Neural progenitor cell (in vitro differentiated cells): Measurements from ENCODE around the gene NEDD4L. TPM values are rescaled to one million over a fixed set of nuclear protein-coding genes. Genes with fewer than 3 reads are reported as not detected.

Experiments used
- DNase-seq: peaks from one replicate; pipeline ENCODE4 v3.0.0-alpha.2; 2016; ENCODE audit warnings: low spot score
- H2AFZ ChIP-seq: fragments of 200-600 bp; sonication (generic); replicated peaks from 2 replicates; pipeline ENCODE4 v1.6.1; 2016; ENCODE audit warnings: antibody characterized with exemption
- H3F3A ChIP-seq: fragments of 200-600 bp; sonication (generic); 2 replicates; pipeline ENCODE4 v1.6.1; 2016; ENCODE audit warnings: antibody characterized with exemption, low read depth
- H3K27ac ChIP-seq: fragments of 200-600 bp; sonication (generic); 2 replicates; pipeline ENCODE4 v1.5.1; 2016; ENCODE audit warnings: mild to moderate bottlenecking
- H3K27me3 ChIP-seq: fragments of 200-600 bp; sonication (generic); 2 replicates; pipeline ENCODE4 v1.6.1; 2016; ENCODE audit warnings: mild to moderate bottlenecking, moderate library complexity
- H3K36me3 ChIP-seq: fragments of 200-600 bp; sonication (generic); 2 replicates; pipeline ENCODE4 v1.5.1; 2016
- H3K4me1 ChIP-seq: fragments of 200-600 bp; sonication (generic); 2 replicates; pipeline ENCODE4 v1.6.1; 2016; ENCODE audit warnings: mixed run types
- H3K4me2 ChIP-seq: fragments of 200-600 bp; sonication (generic); 2 replicates; pipeline ENCODE4 v1.6.1; 2016
- H3K4me3 ChIP-seq: fragments of 200-600 bp; sonication (generic); 2 replicates; pipeline ENCODE4 v1.5.1; 2016
- H3K79me2 ChIP-seq: fragments of 200-600 bp; sonication (generic); 2 replicates; pipeline ENCODE4 v1.6.1; 2016; ENCODE audit warnings: low read depth
- H3K9ac ChIP-seq: fragments of 200-600 bp; sonication (generic); 2 replicates; pipeline ENCODE4 v1.6.1; 2016
- H3K9me3 ChIP-seq: fragments of 200-600 bp; sonication (generic); 2 replicates; pipeline ENCODE4 v1.5.1; 2016; ENCODE audit warnings: low read depth
- H4K20me1 ChIP-seq: fragments of 200-600 bp; sonication (generic); 2 replicates; pipeline ENCODE4 v1.6.1; 2016; ENCODE audit warnings: low read depth
- H3K27ac Mint-ChIP-seq: 3 replicates; pipeline ENCODE4 v1.8.0; 2021; ENCODE audit warnings: mixed read lengths
- H3K27me3 Mint-ChIP-seq: 2 replicates; pipeline ENCODE4 v1.8.0; 2022; ENCODE audit warnings: low read depth, mild to moderate bottlenecking, inconsistent platforms, moderate library complexity, mixed read lengths; ENCODE audit not compliant: insufficient read depth
- H3K36me3 Mint-ChIP-seq: 3 replicates; pipeline ENCODE4 v1.8.0; 2021; ENCODE audit warnings: mixed read lengths
- H3K4me1 Mint-ChIP-seq: 3 replicates; pipeline ENCODE4 v1.8.0; 2021; ENCODE audit warnings: mixed read lengths
- H3K4me3 Mint-ChIP-seq: 3 replicates; pipeline ENCODE4 v1.8.0; 2021; ENCODE audit warnings: mild to moderate bottlenecking, moderate library complexity, mixed read lengths
- H3K9me3 Mint-ChIP-seq: 3 replicates; pipeline ENCODE4 v1.8.0; 2020; ENCODE audit warnings: mixed read lengths
- CTCF ChIP-seq: fragments of 200-600 bp; sonication (generic); IDR thresholded peaks from 2 replicates; pipeline ENCODE4 v1.5.1; 2017; ENCODE audit warnings: antibody characterized with exemption, mild to moderate bottlenecking
- EZH2 ChIP-seq: fragments of 200-600 bp; sonication (generic); IDR thresholded peaks from 2 replicates; pipeline ENCODE4 v1.6.1; 2017; ENCODE audit warnings: antibody characterized with exemption, mild to moderate bottlenecking, moderate library complexity
- EZH2phosphoT487 ChIP-seq: fragments of 200-600 bp; sonication (generic); IDR thresholded peaks from 2 replicates; pipeline ENCODE4 v1.6.1; 2017; ENCODE audit warnings: antibody characterized with exemption
- total RNA-seq: library from RNA; depleted of rRNA; stranded (reverse); fragments of >200 nt; gene quantifications from 2 replicates; pipeline ENCODE4 v1.2.3, GENCODE V29; 2015; ENCODE audit warnings: low replicate concordance

The NEDD4L gene
- total RNA-seq, 1 donor from 2014 or later = 55.5 TPM

GRCh38 chr18:58298251-58299134 lies 254.5 kb downstream of the NEDD4L start:
- TF ChIP-seq EZH2phosphoT487 (no peak), EZH2 (no peak), CTCF (no peak)
- H3K4me3 Mint-ChIP-seq = no peak overlapping the region
- Histone ChIP-seq H3K4me1 (no peaks in the 10 kb centered on the region), H3K9me3 (no peaks in the 10 kb centered on the region), H3K36me3 (no peaks in the 10 kb centered on the region), H3K9ac (no peak overlapping the region), H3K4me3 (no peak overlapping the region), H3F3A (no peaks in the 10 kb centered on the region), H3K27ac (no peak overlapping the region), H3K79me2 (no peaks in the 10 kb centered on the region), H4K20me1 (no peaks in the 10 kb centered on the region), H3K4me2 (no peak overlapping the region), H3K27me3 (no peaks in the 10 kb centered on the region), H2AFZ (no peak overlapping the region)
- H3K9me3 Mint-ChIP-seq = peaks cover 4% of the 10 kb centered on the region
- DNase-seq = no peak
- H3K36me3 Mint-ChIP-seq = no peaks in the 10 kb centered on the region
- peaks cover 2% of the 10 kb centered on the region for H3K27me3 Mint-ChIP-seq
- no peaks in the 10 kb centered on the region for H3K4me1 Mint-ChIP-seq
- no peak overlapping the region for H3K27ac Mint-ChIP-seq

GRCh38 chr18:58299135-58299473 lies 255.1 kb downstream of the NEDD4L start:
- Histone ChIP-seq H3K4me3 (no peak overlapping the region), H4K20me1 (no peaks in the 10 kb centered on the region), H3K4me1 (no peaks in the 10 kb centered on the region), H3K9me3 (no peaks in the 10 kb centered on the region), H3F3A (no peaks in the 10 kb centered on the region), H3K9ac (no peak overlapping the region), H2AFZ (no peak overlapping the region), H3K79me2 (no peaks in the 10 kb centered on the region), H3K4me2 (no peak overlapping the region), H3K36me3 (no peaks in the 10 kb centered on the region), H3K27me3 (no peaks in the 10 kb centered on the region), H3K27ac (no peak overlapping the region)
- no peaks in the 10 kb centered on the region for H3K36me3 Mint-ChIP-seq
- H3K27ac Mint-ChIP-seq = no peak overlapping the region
- H3K4me3 Mint-ChIP-seq = no peak overlapping the region
- peaks cover 2% of the 10 kb centered on the region for H3K27me3 Mint-ChIP-seq
- no peak for TF ChIP-seq EZH2phosphoT487
- TF ChIP-seq EZH2 = no peak
- no peak for TF ChIP-seq CTCF
- H3K9me3 Mint-ChIP-seq = peaks cover 4% of the 10 kb centered on the region
- DNase-seq = no peak
- no peaks in the 10 kb centered on the region for H3K4me1 Mint-ChIP-seq

GRCh38 chr18:58299936-58300335 lies 255.9 kb downstream of the NEDD4L start:
- Mint-ChIP-seq H3K27me3 (peaks cover 2% of the 10 kb centered on the region), H3K4me3 (no peak overlapping the region), H3K27ac (no peak overlapping the region), H3K36me3 (no peaks in the 10 kb centered on the region), H3K9me3 (peaks cover 4% of the 10 kb centered on the region), H3K4me1 (no peaks in the 10 kb centered on the region)
- TF ChIP-seq EZH2 = no peak
- no peak overlapping the region for H3K27ac ChIP-seq
- no peak overlapping the region for H3K4me3 ChIP-seq
- no peak overlapping the region for H3K9ac ChIP-seq
- H2AFZ ChIP-seq = no peak overlapping the region
- H3K4me2 ChIP-seq = no peak overlapping the region
- DNase-seq = no peak
- no peaks in the 10 kb centered on the region for H3K36me3 ChIP-seq
- no peaks in the 10 kb centered on the region for H3K4me1 ChIP-seq
- H3F3A ChIP-seq = no peaks in the 10 kb centered on the region
- H4K20me1 ChIP-seq = no peaks in the 10 kb centered on the region
- H3K79me2 ChIP-seq = no peaks in the 10 kb centered on the region
- no peaks in the 10 kb centered on the region for H3K9me3 ChIP-seq
- H3K27me3 ChIP-seq = no peaks in the 10 kb centered on the region

GRCh38 chr18:58300867-58301266 lies 256.8 kb downstream of the NEDD4L start:
- no peak overlapping the region for H3K4me3 ChIP-seq
- no peak for DNase-seq
- no peak overlapping the region for H3K27ac Mint-ChIP-seq
- no peak overlapping the region for H3K4me3 Mint-ChIP-seq
- H3K4me2 ChIP-seq = no peak overlapping the region
- H3K4me1 ChIP-seq = no peaks in the 10 kb centered on the region
- TF ChIP-seq EZH2 = no peak
- TF ChIP-seq EZH2phosphoT487 = no peak
- no peak for TF ChIP-seq CTCF
- peaks cover 6% of the 10 kb centered on the region for H3K9me3 Mint-ChIP-seq
- H3K27ac ChIP-seq = no peak overlapping the region
- no peaks in the 10 kb centered on the region for H3K36me3 Mint-ChIP-seq
- H2AFZ ChIP-seq = no peak overlapping the region
- H3K79me2 ChIP-seq = no peaks in the 10 kb centered on the region
- no peaks in the 10 kb centered on the region for H3K36me3 ChIP-seq
- peaks cover 3% of the 10 kb centered on the region for H3K9me3 ChIP-seq
- no peaks in the 10 kb centered on the region for H4K20me1 ChIP-seq
- H3F3A ChIP-seq = no peaks in the 10 kb centered on the region
- peaks cover 2% of the 10 kb centered on the region for H3K27me3 Mint-ChIP-seq
- no peaks in the 10 kb centered on the region for H3K27me3 ChIP-seq
- H3K9ac ChIP-seq = no peak overlapping the region
- H3K4me1 Mint-ChIP-seq = no peaks in the 10 kb centered on the region
